Measurements from ENCODE around the gene WWTR1.

GRCh38 chr3:149583921-149584635, 73.7 kb downstream of the WWTR1 start:
- no peak for TF ChIP-seq RAD21 (IDR thresholded peaks at IDR 0.05)
- TF ChIP-seq YY1 (IDR thresholded peaks at IDR 0.05), result no peak
- no peak for TF ChIP-seq CTCF (IDR thresholded peaks at IDR 0.05; ENCODE audit: low read depth, low read length, missing input control)
- no peak for TF ChIP-seq SP1 (IDR thresholded peaks at IDR 0.05)
- TF ChIP-seq, protein P1, sequence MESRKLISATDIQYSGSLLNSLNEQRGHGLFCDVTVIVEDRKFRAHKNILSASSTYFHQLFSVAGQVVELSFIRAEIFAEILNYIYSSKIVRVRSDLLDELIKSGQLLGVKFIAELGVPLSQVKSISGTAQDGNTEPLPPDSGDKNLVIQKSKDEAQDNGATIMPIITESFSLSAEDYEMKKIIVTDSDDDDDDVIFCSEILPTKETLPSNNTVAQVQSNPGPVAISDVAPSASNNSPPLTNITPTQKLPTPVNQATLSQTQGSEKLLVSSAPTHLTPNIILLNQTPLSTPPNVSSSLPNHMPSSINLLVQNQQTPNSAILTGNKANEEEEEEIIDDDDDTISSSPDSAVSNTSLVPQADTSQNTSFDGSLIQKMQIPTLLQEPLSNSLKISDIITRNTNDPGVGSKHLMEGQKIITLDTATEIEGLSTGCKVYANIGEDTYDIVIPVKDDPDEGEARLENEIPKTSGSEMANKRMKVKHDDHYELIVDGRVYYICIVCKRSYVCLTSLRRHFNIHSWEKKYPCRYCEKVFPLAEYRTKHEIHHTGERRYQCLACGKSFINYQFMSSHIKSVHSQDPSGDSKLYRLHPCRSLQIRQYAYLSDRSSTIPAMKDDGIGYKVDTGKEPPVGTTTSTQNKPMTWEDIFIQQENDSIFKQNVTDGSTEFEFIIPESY (IDR thresholded peaks at IDR 0.05), result no peak
- TF ChIP-seq GABPA (IDR thresholded peaks at IDR 0.05 in 1 of 2, conservative IDR thresholded peaks at IDR 0.05 in 1 of 2), result no peak
- TF ChIP-seq NR2F2 (IDR thresholded peaks at IDR 0.05), result no peak

Measured in liver (tissue), 3 donors.